ENCODE measurements around the gene ATXN7L1. TPM values are rescaled to one million over a fixed set of nuclear protein-coding genes. Genes with fewer than 3 reads are reported as not detected.

ATXN7L1 gene
- total RNA-seq, 1 donor from 2014 or later: 7.6 TPM

- DNase-seq (ENCODE audit: low read depth): peak; percentile 73
These were observed 227.6 kb downstream of the ATXN7L1 start for GRCh38 chr7:105648561-105649401.

- no peak for DNase-seq (ENCODE audit: low read depth)
These were observed 228.8 kb downstream of the ATXN7L1 start for GRCh38 chr7:105647591-105647990.

- no peak for DNase-seq (ENCODE audit: low read depth)
These were observed 231.5 kb downstream of the ATXN7L1 start for GRCh38 chr7:105644937-105645336.

GRCh38 chr7:105643851-105644250 is 232.5 kb downstream of the ATXN7L1 start:
- no peak for DNase-seq (ENCODE audit: low read depth)

- DNase-seq (ENCODE audit: low read depth): no peak
These were observed 233.0 kb downstream of the ATXN7L1 start for GRCh38 chr7:105643384-105643783.

- no peak for DNase-seq (ENCODE audit: low read depth)
These were observed 234.1 kb downstream of the ATXN7L1 start for GRCh38 chr7:105642264-105642663.

GRCh38 chr7:105640956-105641810 is 235.2 kb downstream of the ATXN7L1 start:
- no peak for DNase-seq (ENCODE audit: low read depth)

- no peak for DNase-seq (ENCODE audit: low read depth)
These were observed 236.5 kb downstream of the ATXN7L1 start for GRCh38 chr7:105639667-105640493.

GRCh38 chr7:105638902-105639495 is 237.4 kb downstream of the ATXN7L1 start:
- DNase-seq (ENCODE audit: low read depth): peak; percentile 53

GRCh38 chr7:105638334-105638733 is 238.1 kb downstream of the ATXN7L1 start:
- no peak for DNase-seq (ENCODE audit: low read depth)

GRCh38 chr7:105637755-105638154 is 238.6 kb downstream of the ATXN7L1 start:
- DNase-seq (ENCODE audit: low read depth): no peak

- no peak for DNase-seq (ENCODE audit: low read depth)
These were observed 239.4 kb downstream of the ATXN7L1 start for GRCh38 chr7:105636982-105637381.

GRCh38 chr7:105635197-105635596 is 241.2 kb downstream of the ATXN7L1 start:
- no peak for DNase-seq (ENCODE audit: low read depth)

- DNase-seq (ENCODE audit: low read depth): no peak
These were observed 250.4 kb downstream of the ATXN7L1 start for GRCh38 chr7:105625986-105626385.

GRCh38 chr7:105623906-105624305 is 252.5 kb downstream of the ATXN7L1 start:
- DNase-seq (ENCODE audit: low read depth): no peak

GRCh38 chr7:105623378-105623777 is 253.0 kb downstream of the ATXN7L1 start:
- DNase-seq (ENCODE audit: low read depth): no peak

- DNase-seq (ENCODE audit: low read depth): no peak
These were observed 254.2 kb downstream of the ATXN7L1 start for GRCh38 chr7:105622106-105622731.

- no peak for DNase-seq (ENCODE audit: low read depth)
These were observed 254.8 kb downstream of the ATXN7L1 start for GRCh38 chr7:105621617-105622016.

GRCh38 chr7:105621176-105621575 is 255.2 kb downstream of the ATXN7L1 start:
- no peak for DNase-seq (ENCODE audit: low read depth)

GRCh38 chr7:105619590-105619989 is 256.8 kb downstream of the ATXN7L1 start:
- no peak for DNase-seq (ENCODE audit: low read depth)

GRCh38 chr7:105618016-105618296 is 258.4 kb downstream of the ATXN7L1 start:
- DNase-seq (ENCODE audit: low read depth): no peak

Data from renal cortical epithelial cell (primary cell).